Prostate gland (tissue), 2 donors: Measurements from ENCODE around the gene NPIPA1. TPM values are rescaled to one million over a fixed set of nuclear protein-coding genes. Genes with fewer than 3 reads are reported as not detected.
"Not testable (repeated sequence)": the region's sequence is repeated elsewhere in the genome, so short reads cannot be mapped to it uniquely, and the experiment has no call there.

Experiments
- DNase-seq: peaks from one replicate; pipeline ENCODE4 v3.0.0-alpha.2; 2019; ENCODE audit warnings: low spot score
- H3K27ac ChIP-seq, 2 donors: fragments of 200-600 bp; sonication (generic); 2 replicates each; pipeline ENCODE4 v1.5.1; 2017 to 2019
- H3K27me3 ChIP-seq: fragments of 200-600 bp; sonication (generic); replicated peaks from 2 replicates; pipeline ENCODE4 v1.5.1; 2019; ENCODE audit not compliant: insufficient read depth
- H3K36me3 ChIP-seq, 2 donors: fragments of 200-600 bp; sonication (generic); 1 replicate in 1 of 2; 2 replicates in 1 of 2; pipeline versions ENCODE4 v1.5.1 to v1.8.1; 2017 to 2019
- H3K4me1 ChIP-seq: fragments of 200-600 bp; sonication (generic); replicated peaks from 2 replicates; pipeline ENCODE4 v1.5.1; 2019
- H3K4me3 ChIP-seq, 2 donors: fragments of 200-600 bp; sonication (generic); 2 replicates each; pipeline ENCODE4 v1.5.1; 2017 to 2019
- H3K9me3 ChIP-seq: fragments of 200-600 bp; sonication (generic); 2 replicates; pipeline ENCODE4 v1.5.1; 2017
- WGBS: methylation state at CpG from one replicate; pipeline ENCODE4 v1.1.5; 2018; 5-methylcytosine and 5-hydroxymethylcytosine counted together
- intact Hi-C: fragments of 100-400 bp; cut with DNase I; formaldehyde crosslinking; loops from one replicate; pipeline ENCODE4 v1.14.2; 2022
- total RNA-seq, 2 donors: library from RNA; depleted of rRNA; stranded (reverse); fragments of >200 nt; gene quantifications; one replicate each; pipeline ENCODE4 v1.1.0, GENCODE V29; 2016

The NPIPA1 gene
- total RNA-seq, 2 donors from 2014 or later: 36.1 to 133 TPM

DNA sequence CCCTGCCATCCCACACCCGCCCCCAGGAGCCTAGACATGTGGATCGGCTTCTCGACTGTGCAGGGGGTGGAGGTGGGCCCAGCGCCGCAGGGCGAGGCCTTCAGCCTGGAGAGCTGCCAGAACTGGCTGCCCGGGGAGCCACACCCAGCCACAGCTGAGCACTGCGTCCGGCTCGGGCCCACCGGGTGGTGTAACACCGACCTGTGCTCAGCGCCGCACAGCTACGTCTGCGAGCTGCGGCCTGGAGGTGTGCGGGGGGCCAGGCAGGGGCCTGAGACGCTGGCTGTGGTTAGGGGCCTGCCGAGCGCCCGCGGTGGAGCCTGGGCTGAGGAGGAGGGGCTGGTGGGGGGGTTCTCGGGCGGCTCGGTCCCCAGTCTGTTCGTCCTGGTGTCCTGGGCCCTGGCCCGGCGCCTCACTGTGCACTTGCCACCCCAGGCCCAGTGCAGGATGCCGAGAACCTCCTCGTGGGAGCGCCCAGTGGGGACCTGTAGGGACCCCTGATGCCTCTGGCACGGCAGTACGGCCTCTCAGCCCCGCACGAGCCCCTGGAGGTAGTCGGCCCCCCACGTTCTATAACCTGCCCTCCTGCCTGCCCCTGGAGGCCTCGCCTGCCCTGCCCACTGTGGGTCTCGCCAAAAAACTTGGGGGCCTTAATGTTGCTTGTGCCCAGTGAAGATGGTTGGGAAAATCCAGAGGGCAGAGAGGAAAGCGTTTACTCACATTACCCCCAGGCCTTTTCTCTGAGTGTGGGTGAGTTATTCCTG, 17.2 kb upstream of the NPIPA1 start:
- DNase-seq, H3K27me3 ChIP-seq, H3K4me1 ChIP-seq, H3K27ac ChIP-seq, H3K36me3 ChIP-seq, intact Hi-C loops, H3K9me3 ChIP-seq, H3K4me3 ChIP-seq: not testable (repeated sequence)
- WGBS: 72% methylated on average over 27 of the region's 41 CpGs

DNA sequence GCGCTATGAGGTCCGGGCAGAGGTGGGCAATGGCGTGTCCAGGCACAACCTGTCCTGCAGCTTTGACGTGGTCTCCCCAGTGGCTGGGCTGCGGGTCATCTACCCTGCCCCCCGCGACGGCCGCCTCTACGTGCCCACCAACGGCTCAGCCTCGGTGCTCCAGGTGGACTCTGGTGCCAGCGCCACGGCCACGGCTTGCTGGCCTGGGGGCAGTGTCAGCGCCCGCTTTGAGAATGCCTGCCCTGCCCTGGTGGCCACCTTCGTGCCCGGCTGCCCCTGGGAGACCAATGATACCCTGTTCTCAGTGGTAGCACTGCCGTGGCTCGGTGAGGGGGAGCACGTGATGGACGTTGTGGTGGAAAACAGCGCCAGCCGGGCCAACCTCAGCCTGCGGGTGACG, 15.0 kb upstream of the NPIPA1 start:
- H3K36me3 ChIP-seq, H3K9me3 ChIP-seq, intact Hi-C loops, H3K27me3 ChIP-seq, H3K27ac ChIP-seq, DNase-seq, H3K4me1 ChIP-seq, H3K4me3 ChIP-seq: not testable (repeated sequence)
- WGBS: no CpG with 5 or more reads among the region's 27 CpGs

DNA sequence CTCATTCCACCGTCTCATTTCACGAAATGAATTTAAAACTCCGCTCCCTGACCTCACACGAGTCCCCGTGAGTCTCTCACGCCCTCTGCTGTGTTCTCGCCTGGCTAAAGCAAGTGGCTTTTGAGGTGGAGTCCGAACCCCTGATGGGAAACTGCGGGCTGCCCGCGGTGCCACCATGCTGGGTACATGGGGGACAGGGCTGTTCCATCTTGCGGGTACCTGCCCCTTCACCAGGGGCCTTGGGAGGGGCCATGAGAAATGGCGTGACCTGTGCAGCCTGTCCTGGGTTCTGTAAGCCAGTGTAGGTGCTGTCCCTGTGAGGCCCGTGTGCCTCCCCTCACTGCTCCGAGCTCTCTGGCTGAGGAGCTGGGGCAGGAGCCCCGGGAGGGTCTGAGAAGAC, 14.3 kb upstream of the NPIPA1 start:
- H3K36me3 ChIP-seq, H3K27ac ChIP-seq, H3K27me3 ChIP-seq, H3K4me1 ChIP-seq, DNase-seq, intact Hi-C loops, H3K4me3 ChIP-seq, H3K9me3 ChIP-seq: not testable (repeated sequence)
- 93% methylated on average over 5 of the region's 16 CpGs for WGBS

GRCh38 chr16:14923394-14924088, 13.7 kb upstream of the NPIPA1 start:
- 76% methylated on average over 13 of the region's 31 CpGs for WGBS

DNA sequence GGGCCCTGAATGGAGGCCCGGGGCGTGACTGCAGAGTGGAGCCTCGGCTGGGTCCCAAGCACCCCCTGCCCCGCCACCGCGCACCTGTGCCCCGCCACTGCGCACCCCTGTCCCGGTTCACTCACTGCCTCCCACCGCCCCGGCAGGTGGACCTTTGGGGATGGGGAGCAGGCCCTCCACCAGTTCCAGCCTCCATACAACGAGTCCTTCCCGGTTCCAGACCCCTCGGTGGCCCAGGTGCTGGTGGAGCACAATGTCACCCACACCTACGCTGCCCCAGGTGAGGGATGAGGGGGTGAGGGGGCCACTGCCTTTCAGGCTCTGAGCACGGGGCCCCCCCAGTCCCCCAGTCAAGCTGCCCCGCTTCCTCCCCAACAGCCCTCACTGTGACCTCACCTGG, 12.9 kb upstream of the NPIPA1 start:
- H3K36me3 ChIP-seq, intact Hi-C loops, H3K4me3 ChIP-seq, H3K27ac ChIP-seq, H3K9me3 ChIP-seq, H3K4me1 ChIP-seq, DNase-seq, H3K27me3 ChIP-seq: not testable (repeated sequence)
- no CpG with 5 or more reads among the region's 17 CpGs for WGBS

More at GRCh38 chr16:14923394-14924088, 13.7 kb upstream of the NPIPA1 start:
- H3K27me3 ChIP-seq, H3K36me3 ChIP-seq, intact Hi-C loops, H3K4me3 ChIP-seq, DNase-seq, H3K4me1 ChIP-seq, H3K27ac ChIP-seq, H3K9me3 ChIP-seq: not testable (repeated sequence)

- DNase-seq, H3K36me3 ChIP-seq, H3K27me3 ChIP-seq, intact Hi-C loops, H3K9me3 ChIP-seq, H3K4me1 ChIP-seq, H3K27ac ChIP-seq, H3K4me3 ChIP-seq: not testable (repeated sequence)
- WGBS: 92% methylated on average over 5 of the region's 18 CpGs
Observed at GRCh38 chr16:14924982-14925381, 12.3 kb upstream of the NPIPA1 start.

GRCh38 chr16:14928064-14928714, 9.1 kb upstream of the NPIPA1 start:
- DNase-seq, intact Hi-C loops, H3K27ac ChIP-seq, H3K9me3 ChIP-seq, H3K27me3 ChIP-seq, H3K4me1 ChIP-seq, H3K36me3 ChIP-seq, H3K4me3 ChIP-seq: not testable (repeated sequence)
- 60% methylated on average over 6 of the region's 31 CpGs for WGBS

DNA sequence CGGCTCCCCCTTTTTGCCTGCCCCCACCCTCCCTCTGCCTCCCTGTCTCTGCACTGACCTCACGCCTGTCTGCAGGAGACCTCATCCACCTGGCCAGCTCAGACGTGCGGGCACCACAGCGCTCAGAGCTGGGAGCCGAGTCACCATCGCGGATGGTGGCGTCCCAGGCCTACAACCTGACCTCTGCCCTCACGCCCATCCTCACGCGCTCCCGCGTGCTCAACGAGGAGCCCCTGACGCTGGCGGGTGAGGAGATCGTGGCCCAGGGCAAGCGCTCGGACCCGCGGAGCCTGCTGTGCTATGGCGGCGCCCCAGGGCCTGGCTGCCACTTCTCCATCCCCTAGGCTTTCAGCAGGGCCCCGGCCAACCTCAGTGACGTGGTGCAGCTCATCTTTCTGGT, 8.1 kb upstream of the NPIPA1 start:
- H3K9me3 ChIP-seq, H3K4me1 ChIP-seq, H3K27ac ChIP-seq, DNase-seq, intact Hi-C loops, H3K4me3 ChIP-seq, H3K36me3 ChIP-seq, H3K27me3 ChIP-seq: not testable (repeated sequence)
- 90% methylated on average over 21 of the region's 26 CpGs for WGBS

GRCh38 chr16:14930246-14930645, 7.0 kb upstream of the NPIPA1 start:
- WGBS: 97% methylated on average over 6 of the region's 25 CpGs

DNA sequence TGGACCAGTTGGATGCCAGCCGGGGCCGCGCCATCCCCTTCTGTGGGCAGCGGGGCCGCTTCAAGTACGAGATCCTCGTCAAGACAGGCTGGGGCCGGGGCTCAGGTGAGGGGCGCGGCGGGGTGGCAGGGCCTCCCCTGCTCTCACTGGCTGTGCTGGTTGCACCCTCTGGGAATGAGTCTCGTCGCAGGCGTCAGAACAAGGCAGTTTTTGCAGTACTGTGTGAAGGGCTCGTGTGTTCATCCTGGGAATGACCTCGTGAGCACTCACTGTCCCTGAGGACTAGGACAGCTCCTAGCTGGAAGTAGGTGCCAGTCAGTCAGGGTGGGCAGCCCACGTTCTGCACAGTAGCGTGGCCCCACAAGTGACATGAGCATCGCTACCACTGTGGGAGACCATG, 6.3 kb upstream of the NPIPA1 start:
- WGBS: 95% methylated on average over 5 of the region's 19 CpGs
- DNase-seq, H3K4me3 ChIP-seq, H3K27me3 ChIP-seq, intact Hi-C loops, H3K27ac ChIP-seq, H3K4me1 ChIP-seq, H3K36me3 ChIP-seq, H3K9me3 ChIP-seq: not testable (repeated sequence)

More at GRCh38 chr16:14930246-14930645, 7.0 kb upstream of the NPIPA1 start:
- H3K27me3 ChIP-seq, DNase-seq, H3K27ac ChIP-seq, H3K4me3 ChIP-seq, H3K36me3 ChIP-seq, H3K9me3 ChIP-seq, intact Hi-C loops, H3K4me1 ChIP-seq: not testable (repeated sequence)

- H3K4me3 ChIP-seq, H3K27ac ChIP-seq, H3K4me1 ChIP-seq, H3K27me3 ChIP-seq, intact Hi-C loops, H3K9me3 ChIP-seq, DNase-seq, H3K36me3 ChIP-seq: not testable (repeated sequence)
- WGBS: 91% methylated on average over 23 of the region's 47 CpGs
Observed at GRCh38 chr16:14932581-14933375, 4.5 kb upstream of the NPIPA1 start.

- H3K27me3 ChIP-seq, H3K9me3 ChIP-seq, DNase-seq, H3K4me3 ChIP-seq, intact Hi-C loops, H3K27ac ChIP-seq, H3K36me3 ChIP-seq, H3K4me1 ChIP-seq: not testable (repeated sequence)
- WGBS: 22% methylated on average over 3 of the region's 9 CpGs
Observed at GRCh38 chr16:14937994-14938393, 751 bp downstream of the NPIPA1 start.
